Stimulated activated naive CD8-positive, alpha-beta T cell treated with anti-CD3 and anti-CD28 coated beads, Interleukin-15, Interleukin-2, amounts not matched to agents 100 U/mL and 50 U/mL, for 24 hours (primary cell): Measurements from ENCODE around the gene CUEDC2.

Source experiments
- ATAC-seq: fragments of 150-1000 bp; cut with Tn5 transposase; one replicate; pipeline ENCODE4 v1.10.0; 2021
- DNase-seq: peaks from one replicate; pipeline ENCODE4 v3.0.0; 2021

The CUEDC2 gene

GRCh38 chr10:102424916-102425315 is 7.5 kb downstream of the CUEDC2 start:
- DNase-seq (no peak), ATAC-seq (no peak)

GRCh38 chr10:102424145-102424544 is 8.2 kb downstream of the CUEDC2 start:
- DNase-seq = no peak
- no peak for ATAC-seq

- no peak for DNase-seq
- ATAC-seq = no peak
Observed at GRCh38 chr10:102423372-102423968, 8.9 kb downstream of the CUEDC2 start.

GRCh38 chr10:102422545-102423129 is 9.7 kb downstream of the CUEDC2 start:
- ATAC-seq (peak; percentile 7), DNase-seq (peak; percentile 75)

GRCh38 chr10:102421757-102422512 is 10.4 kb downstream of the CUEDC2 start:
- DNase-seq = no peak
- no peak for ATAC-seq

GRCh38 chr10:102421507-102421756 is 10.9 kb downstream of the CUEDC2 start:
- DNase-seq (no peak), ATAC-seq (no peak)

GRCh38 chr10:102420714-102421506 is 11.5 kb downstream of the CUEDC2 start, which contains the start of gene FBXL15:
Gene FBXL15 (plus strand): TSS chr10:102420836. CDS start chr10:102421130, 294 bp downstream.
- DNase-seq (peak; percentile 98), ATAC-seq (peak; percentile 82)

- ATAC-seq (no peak), DNase-seq (no peak)
Observed at GRCh38 chr10:102420181-102420713, 12.1 kb downstream of the CUEDC2 start.

GRCh38 chr10:102419269-102420180 is 12.8 kb downstream of the CUEDC2 start:
- ATAC-seq = no peak

GRCh38 chr10:102418622-102419268 is 13.6 kb downstream of the CUEDC2 start, which contains the start of gene PSD:
Gene PSD (minus strand): TSS chr10:102418785. CDS start chr10:102417038, 1,747 bp downstream.
- DNase-seq (no peak), ATAC-seq (no peak)

More at GRCh38 chr10:102419269-102420180, 12.8 kb downstream of the CUEDC2 start:
- peak; percentile 78 for DNase-seq

GRCh38 chr10:102416695-102417094 is 15.7 kb downstream of the CUEDC2 start:
- ATAC-seq (no peak), DNase-seq (no peak)

GRCh38 chr10:102416283-102416682 is 16.1 kb downstream of the CUEDC2 start:
- ATAC-seq (no peak), DNase-seq (no peak)

GRCh38 chr10:102414749-102415148 is 17.6 kb downstream of the CUEDC2 start:
- DNase-seq = no peak

GRCh38 chr10:102413806-102414561 is 18.4 kb downstream of the CUEDC2 start:
- ATAC-seq (no peak), DNase-seq (no peak)

More at GRCh38 chr10:102414749-102415148, 17.6 kb downstream of the CUEDC2 start:
- no peak for ATAC-seq

GRCh38 chr10:102413053-102413705 is 19.2 kb downstream of the CUEDC2 start:
- peak; percentile 32 for ATAC-seq
- peak; percentile 67 for DNase-seq

- no peak for DNase-seq
- ATAC-seq = no peak
Observed at GRCh38 chr10:102412293-102412692, 20.1 kb downstream of the CUEDC2 start.

GRCh38 chr10:102411341-102412255 is 20.8 kb downstream of the CUEDC2 start:
- ATAC-seq (no peak), DNase-seq (no peak)

- ATAC-seq (no peak), DNase-seq (peak; percentile 72)
Observed at GRCh38 chr10:102410429-102411073, 21.8 kb downstream of the CUEDC2 start.
